Stimulated activated CD4-positive, alpha-beta T cell treated with anti-CD3 and anti-CD28 coated beads, Interleukin-15, amount 100 ng/mL, for 24 hours (primary cell): Measurements from ENCODE around the gene TRABD.
"Not testable (repeated sequence)": the region's sequence is repeated elsewhere in the genome, so short reads cannot be mapped to it uniquely, and the experiment has no call there.

Experiments
- DNase-seq: peaks from one replicate; pipeline ENCODE4 v3.0.0-alpha.2; 2020

Gene TRABD, protein sequence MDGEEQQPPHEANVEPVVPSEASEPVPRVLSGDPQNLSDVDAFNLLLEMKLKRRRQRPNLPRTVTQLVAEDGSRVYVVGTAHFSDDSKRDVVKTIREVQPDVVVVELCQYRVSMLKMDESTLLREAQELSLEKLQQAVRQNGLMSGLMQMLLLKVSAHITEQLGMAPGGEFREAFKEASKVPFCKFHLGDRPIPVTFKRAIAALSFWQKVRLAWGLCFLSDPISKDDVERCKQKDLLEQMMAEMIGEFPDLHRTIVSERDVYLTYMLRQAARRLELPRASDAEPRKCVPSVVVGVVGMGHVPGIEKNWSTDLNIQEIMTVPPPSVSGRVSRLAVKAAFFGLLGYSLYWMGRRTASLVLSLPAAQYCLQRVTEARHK

GRCh38 chr22:50185375-50186087 lies at the start of gene TRABD:
Gene TRABD (plus strand): TSS chr22:50185913. CDS start chr22:50193061, 7,148 bp downstream.
- DNase-seq = peak; percentile 92

DNA sequence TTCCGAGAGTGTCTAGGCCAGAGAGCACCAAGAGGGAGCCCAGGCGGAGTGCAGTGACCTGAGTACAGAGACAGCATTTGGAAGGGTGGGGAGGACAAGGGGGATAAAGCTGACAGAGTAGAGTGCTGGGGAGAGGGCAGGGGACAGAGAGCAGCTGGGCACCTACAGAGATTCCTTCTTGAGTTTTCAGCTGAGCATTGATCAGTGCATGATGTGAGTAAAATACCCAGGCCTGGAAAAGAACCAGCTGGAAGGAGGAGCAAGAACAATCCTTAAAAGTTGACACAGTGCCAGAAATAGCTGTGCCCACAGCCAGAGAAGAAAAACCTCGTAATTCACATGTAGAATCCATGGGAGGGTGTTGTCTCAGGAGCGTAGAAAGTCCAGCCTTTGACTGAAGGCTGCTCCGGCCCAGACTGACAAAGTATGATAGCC lies 49.1 kb upstream of the TRABD start:
- no peak for DNase-seq

DNA sequence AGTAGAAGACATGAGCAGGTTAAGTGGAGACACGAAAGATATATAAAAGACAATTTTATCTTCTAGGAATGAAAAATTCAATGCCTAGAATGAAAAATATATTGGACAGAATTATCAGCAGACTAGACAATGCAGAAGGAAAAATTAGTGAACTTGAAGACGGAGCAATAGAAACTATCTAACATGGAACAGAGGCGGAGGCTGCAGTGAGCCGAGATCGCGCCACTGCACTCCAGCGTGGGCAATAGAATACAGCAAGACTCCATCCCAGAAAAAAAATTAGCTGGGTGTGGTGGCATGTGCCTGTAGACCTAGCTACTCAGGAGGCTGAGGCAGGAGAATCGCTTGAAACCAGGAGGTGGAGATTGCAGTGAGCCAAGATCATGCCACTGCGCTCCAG lies 48.4 kb upstream of the TRABD start:
- not testable (repeated sequence) for DNase-seq

DNA sequence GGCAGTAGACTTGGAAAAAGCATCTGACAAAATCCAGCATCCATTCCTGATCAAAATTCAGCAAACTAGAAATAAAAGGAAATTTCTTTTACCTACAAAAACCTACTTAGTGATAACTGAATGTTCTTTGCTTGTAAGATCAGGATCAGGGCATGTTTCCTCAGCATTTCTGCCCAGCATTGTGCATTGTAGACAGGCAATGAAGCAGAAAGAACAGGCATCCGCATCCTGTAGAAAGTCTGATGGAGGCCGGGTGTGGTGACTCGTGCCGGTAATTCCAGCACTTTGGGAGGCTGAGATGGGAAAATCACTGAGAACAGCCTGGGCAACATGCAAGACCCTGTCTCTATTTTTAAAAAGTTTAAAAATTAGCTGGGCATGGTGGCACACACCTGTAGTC lies 47.7 kb upstream of the TRABD start:
- DNase-seq = no peak

DNA sequence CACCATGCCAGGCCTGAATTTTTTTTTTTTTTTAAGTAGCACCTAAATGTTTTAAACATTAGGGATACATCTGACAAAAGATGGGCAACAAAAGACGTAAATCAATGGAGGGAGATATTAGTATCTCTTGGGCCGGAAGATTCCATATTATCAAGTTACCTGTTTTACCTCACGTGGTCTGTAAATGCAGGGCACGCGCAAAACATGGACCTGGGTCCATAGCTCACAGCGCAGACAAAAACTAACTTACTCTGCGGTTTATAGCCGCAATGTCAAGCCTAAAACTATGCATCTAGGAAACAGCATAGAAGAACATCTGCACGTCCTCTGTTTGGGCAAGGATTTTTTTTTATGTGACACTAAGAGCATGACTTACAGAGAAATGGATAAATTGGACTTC lies 46.7 kb upstream of the TRABD start:
- no peak for DNase-seq

- DNase-seq = no peak
Observed at GRCh38 chr22:50139843-50140415, 45.8 kb upstream of the TRABD start.

- no peak for DNase-seq
Observed at GRCh38 chr22:50140615-50141014, 45.1 kb upstream of the TRABD start.

- DNase-seq = no peak
Observed at GRCh38 chr22:50141462-50141861, 44.3 kb upstream of the TRABD start.

DNA sequence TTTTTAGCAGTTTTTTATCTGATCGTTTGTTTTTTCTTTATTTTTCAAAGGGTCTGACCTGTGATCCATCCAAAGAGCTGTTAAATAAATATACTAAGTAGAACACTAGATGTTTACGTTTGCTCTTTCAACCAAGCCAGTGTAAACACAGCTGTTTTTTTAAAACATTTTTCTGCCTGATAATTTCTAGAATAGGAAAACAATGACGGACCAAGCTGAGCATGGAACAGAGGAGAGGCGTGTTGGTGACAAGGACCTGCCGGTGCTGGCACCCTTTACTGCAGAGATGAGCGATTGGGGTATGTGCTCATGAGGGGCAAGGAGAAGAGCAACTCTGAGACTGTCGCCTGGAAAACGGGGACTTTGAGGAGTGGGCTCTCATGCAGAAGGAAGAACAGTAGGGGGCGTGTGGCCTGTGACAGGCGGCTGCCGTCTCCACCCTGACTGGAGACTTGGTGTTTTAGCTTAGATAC lies 43.8 kb upstream of the TRABD start:
- no peak for DNase-seq

- no peak for DNase-seq
Observed at GRCh38 chr22:50143096-50143495, 42.6 kb upstream of the TRABD start.

DNA sequence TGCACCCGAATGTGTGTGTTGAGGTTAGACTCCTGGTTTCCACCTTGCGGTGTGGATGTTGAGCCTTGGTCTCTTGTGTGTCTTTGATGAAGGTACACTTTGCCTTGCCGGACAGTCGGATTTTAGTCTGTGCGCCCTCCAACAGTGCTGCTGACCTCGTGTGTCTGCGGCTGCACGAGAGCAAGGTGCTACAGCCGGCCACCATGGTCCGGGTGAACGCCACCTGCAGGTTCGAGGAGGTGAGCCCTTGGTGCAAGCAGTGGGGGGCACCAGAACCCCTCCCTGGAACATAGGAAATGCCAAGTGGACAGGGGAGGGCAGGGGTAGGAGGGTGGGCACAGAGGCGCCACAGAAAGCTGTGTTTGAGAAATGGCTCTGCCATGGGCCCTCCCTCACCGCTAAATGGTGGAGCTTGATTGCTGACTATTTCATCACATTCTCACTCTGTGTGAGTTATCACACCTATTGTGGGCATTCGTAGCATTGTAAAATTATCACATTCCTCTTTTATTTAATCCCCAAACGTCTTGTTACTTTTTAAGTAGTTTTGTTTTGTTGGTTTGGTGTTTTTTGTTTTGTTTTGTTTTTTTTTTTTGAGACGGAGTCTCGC lies 41.6 kb upstream of the TRABD start:
- no peak for DNase-seq

DNA sequence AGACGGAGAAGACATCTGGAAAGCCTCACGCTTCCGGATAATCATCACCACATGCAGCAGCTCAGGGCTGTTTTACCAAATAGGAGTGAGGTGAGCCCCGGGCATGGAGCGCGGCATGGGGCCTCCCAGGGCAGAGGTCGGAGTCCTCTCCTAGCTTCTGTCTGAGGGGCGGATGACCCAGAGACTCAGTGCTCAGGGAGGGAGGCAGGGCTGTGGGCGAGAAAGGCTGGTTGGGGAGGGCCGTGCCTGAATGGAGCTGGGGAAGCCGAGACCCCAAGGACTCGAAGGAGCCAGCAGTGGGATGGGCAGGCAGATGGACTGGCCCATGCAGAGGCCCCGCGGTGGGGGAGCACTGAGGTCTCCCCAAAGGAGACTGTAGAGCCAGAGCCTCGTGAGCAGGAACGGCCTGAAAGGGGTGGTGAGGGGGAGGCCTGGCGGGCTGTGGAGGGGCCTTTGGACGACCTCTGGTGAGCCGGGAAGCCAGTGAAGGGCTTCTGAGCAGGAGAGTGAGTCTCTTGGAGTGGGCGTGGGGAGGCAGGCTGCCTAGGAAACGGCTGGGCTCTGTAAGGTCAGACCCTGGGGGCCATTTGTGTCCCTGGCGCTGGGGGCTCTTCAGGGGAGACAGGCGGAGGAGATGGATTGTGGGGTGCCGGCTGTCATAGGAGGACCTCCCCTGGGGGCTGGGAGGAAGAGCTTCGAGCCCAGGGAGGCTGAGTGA lies 39.8 kb upstream of the TRABD start:
- DNase-seq = no peak

GRCh38 chr22:50146439-50147238 lies 39.1 kb upstream of the TRABD start:
- no peak for DNase-seq

- not testable (repeated sequence) for DNase-seq
Observed at GRCh38 chr22:50147258-50148165, 38.2 kb upstream of the TRABD start.

DNA sequence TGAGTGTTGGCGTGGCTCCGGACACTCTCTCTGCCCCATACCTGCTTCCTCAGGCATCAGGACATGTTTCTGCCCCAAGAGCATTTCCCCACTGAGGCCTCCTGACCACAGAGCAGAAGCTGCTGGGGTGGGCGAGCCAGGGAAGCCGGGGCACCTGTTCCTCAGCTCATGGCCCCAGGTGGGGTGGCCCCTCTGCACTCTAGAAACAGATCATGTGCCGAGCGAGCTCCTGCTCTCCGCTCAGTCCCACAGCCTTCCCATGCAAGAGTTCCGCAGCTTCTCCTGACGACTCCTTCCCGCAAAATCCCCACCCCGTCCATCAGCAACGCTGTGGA lies 37.6 kb upstream of the TRABD start:
- DNase-seq = no peak

DNA sequence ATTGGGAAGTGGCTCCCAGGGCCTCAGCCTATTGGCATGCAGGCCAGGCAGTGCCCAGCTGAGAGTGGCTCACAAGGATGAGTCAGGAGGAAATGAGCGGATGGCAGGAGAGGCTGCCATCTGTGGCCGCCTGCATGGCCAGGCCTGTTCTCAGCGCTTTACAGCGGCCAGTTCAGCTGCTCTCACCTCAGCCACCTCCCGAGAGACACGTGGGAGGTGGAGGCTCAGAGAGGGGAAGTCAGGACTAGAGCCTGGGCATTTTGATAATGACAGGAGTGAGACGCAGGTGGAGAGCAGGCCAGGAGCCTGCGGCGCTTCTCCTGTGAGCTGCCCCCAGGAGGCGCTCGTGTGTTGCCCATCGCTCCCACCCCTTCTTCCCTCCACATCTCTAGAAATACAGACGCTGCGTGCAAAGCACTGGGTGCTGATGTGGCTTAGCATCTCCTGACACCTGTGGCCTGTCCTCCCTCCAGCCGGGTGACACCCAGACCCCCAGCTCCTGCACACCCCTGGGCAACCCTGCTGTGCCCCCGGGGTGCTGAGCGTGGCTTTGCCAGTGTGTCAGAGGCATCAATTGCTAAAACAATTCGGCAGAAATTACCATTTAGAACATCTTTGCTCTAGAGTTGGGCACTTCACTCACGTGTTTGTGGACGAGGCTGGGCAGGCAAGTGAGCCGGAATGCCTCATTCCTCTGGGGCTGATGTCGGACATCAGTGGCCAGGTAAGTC lies 36.6 kb upstream of the TRABD start:
- DNase-seq = peak; percentile 78

- DNase-seq = no peak
Observed at GRCh38 chr22:50150161-50151129, 35.3 kb upstream of the TRABD start.

DNA sequence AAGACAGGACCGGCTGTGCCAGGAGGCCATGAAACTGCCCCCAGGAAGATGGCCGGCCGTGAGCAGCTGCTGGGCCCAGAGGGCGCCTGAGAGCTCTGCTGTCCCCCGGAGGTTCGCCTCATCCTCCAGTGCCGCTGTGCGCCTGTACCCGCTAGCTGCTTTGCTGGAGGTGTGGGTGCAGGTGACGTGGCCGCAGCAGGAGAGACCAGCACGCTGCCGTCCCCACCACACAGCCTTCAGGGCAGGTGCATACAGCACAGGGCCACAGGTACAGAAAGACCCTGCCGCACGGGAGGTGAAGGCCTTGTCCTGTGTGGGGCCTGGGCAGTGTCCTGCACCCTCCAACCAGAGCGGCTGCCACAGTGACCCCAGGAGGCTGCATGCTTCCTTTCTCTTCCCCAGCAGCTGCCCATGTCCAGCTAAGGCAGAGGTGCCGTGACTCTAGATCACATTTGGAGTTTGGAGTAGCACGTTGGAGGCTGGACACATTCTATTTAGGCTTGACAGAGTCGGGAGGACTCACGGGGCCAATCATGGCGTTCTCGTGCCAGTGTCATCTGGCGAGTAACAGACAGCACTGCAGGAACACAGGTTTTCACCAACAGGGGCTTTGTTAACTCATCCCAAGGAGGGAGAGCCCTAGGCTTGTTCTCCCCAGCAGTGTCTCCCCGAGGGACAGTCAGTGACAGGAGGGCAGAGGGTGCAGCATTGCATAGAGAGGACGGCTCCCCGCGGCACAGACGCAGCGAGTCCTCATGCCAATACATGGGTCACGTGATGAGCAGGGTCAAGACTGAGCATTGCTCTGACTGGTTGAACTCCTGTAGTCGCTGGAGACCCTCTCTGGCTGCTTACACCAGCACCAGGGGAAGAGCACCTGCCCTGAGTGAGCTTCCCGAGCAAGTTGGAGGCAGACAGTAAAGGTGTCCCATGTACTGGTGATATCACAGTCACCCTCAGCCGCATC lies 33.9 kb upstream of the TRABD start:
- DNase-seq = no peak
